GM10248 (cell line): ENCODE data around the gene AKT2.

Experiments used
- CTCF ChIA-PET: fragments of 300-600 bp; sonication (Branson Sonifier 250); formaldehyde crosslinking; extraction: SDS; loops from one replicate; lab custom pipeline; 2021; ENCODE audit warnings: antibody characterized with exemption; lab: Yijun Ruan, JAX
- POLR2A ChIA-PET: fragments of 350-650 bp; sonication (Branson Sonifier 250); formaldehyde crosslinking; extraction: SDS; loops from one replicate; lab custom pipeline; 2020; ENCODE audit warnings: antibody characterized with exemption; lab: Yijun Ruan, JAX
- DNase-seq: peaks from one replicate; pipeline ENCODE4 v3.0.0; 2012; ENCODE audit errors: extremely low spot score
- TF ChIP-seq, protein P1 (sequence below): IDR thresholded peaks from 2 replicates; pipeline ENCODE4 v1.5.1; 2012; ENCODE audit warnings: mild to moderate bottlenecking, low read depth; ENCODE audit errors: extremely low read depth, missing control alignments, control extremely low read depth

The AKT2 gene

GRCh38 chr19:40265763-40266099 lies 19.4 kb downstream of the AKT2 start:
- no peak for DNase-seq
- TF ChIP-seq, protein P1, sequence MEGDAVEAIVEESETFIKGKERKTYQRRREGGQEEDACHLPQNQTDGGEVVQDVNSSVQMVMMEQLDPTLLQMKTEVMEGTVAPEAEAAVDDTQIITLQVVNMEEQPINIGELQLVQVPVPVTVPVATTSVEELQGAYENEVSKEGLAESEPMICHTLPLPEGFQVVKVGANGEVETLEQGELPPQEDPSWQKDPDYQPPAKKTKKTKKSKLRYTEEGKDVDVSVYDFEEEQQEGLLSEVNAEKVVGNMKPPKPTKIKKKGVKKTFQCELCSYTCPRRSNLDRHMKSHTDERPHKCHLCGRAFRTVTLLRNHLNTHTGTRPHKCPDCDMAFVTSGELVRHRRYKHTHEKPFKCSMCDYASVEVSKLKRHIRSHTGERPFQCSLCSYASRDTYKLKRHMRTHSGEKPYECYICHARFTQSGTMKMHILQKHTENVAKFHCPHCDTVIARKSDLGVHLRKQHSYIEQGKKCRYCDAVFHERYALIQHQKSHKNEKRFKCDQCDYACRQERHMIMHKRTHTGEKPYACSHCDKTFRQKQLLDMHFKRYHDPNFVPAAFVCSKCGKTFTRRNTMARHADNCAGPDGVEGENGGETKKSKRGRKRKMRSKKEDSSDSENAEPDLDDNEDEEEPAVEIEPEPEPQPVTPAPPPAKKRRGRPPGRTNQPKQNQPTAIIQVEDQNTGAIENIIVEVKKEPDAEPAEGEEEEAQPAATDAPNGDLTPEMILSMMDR, result no peak
- CTCF ChIA-PET, result interaction anchor here (1.5 kb wide), 1 partner anchor 39 kb away, joined by 5 read pairs; no protein-coding TSS in a partner anchor
- POLR2A ChIA-PET, result no interaction called here

DNA sequence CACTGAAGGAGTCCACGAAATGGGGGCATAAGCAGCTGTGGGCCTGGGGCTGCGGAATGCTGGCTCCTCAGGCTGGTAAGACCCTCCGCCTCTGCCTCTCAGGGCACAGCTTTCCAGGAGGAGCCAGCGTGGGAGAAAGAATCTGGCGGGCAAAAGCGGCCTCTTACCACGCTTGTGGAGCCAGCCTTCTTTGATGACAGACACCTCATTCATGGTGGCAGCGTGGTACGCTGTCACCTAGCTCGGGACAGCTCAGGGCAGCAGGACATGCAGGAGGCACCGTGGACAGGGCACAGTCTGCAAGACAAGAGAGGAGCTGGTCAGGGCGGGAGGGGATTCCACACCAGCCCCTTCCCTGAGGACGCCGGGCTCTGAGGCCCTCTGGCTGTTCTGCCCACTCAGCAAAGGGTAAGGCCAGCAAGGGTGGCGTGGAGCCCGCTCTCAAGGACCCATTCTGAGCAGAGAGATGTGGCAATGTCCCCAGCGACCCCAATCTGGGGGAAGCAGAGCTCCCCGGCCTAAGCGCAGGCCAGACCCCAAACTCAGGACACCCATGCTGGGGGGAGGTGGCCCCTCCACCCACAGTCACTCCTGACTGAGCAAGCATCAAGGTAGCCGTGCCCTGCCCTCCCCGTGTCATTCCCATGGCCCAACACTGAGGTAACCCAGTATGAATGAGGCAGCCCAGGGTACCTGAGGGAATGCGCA lies 19.9 kb downstream of the AKT2 start:
- CTCF ChIA-PET, result interaction anchor here (1.5 to 1.8 kb wide), 2 partner anchors 9 to 40 kb away, joined by 5 to 6 read pairs; no protein-coding TSS in a partner anchor
- no peak for DNase-seq
- TF ChIP-seq, protein P1, result no peak
- POLR2A ChIA-PET, result no interaction called here

- CTCF ChIA-PET, result interaction anchor here (1.5 to 1.8 kb wide), 2 partner anchors 10 to 40 kb away, joined by 5 to 6 read pairs; no protein-coding TSS in a partner anchor
- no peak for DNase-seq
- TF ChIP-seq, protein P1, result no peak
- POLR2A ChIA-PET, result no interaction called here
These were observed 20.7 kb downstream of the AKT2 start for GRCh38 chr19:40264314-40265054.

GRCh38 chr19:40263440-40264313 lies 21.5 kb downstream of the AKT2 start:
- no peak for DNase-seq
- CTCF ChIA-PET, result interaction anchor here (1.1 to 1.8 kb wide), 2 partner anchors 11 to 14 kb away, joined by 3 to 6 read pairs; no protein-coding TSS in a partner anchor
- TF ChIP-seq, protein P1, result no peak
- POLR2A ChIA-PET, result no interaction called here

DNA sequence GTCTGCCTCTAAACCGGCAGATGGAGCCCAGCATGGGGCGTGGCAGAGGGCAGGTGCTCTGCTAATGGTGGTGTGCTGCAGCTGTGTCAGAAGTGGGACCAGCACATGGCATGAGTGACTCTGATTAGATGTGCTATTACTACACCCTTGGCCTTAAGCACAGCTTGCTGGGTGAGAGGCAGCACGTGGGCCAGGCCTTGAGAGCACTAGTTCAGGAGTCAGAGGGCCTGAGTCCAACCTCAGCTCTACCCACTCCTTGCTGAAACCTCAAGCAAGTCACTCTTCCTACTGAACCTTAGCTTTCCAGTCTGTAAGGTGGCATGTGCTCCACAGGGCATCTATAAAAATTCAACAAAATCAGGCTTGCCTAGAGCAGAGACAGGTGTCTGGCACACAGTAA lies 22.7 kb downstream of the AKT2 start:
- CTCF ChIA-PET, result interaction anchor here (0.9 to 1.1 kb wide), 3 partner anchors 12 to 37 kb away, joined by 3 to 4 read pairs (median 3); no protein-coding TSS in a partner anchor
- TF ChIP-seq, protein P1, result no peak
- no peak for DNase-seq
- POLR2A ChIA-PET, result no interaction called here

DNA sequence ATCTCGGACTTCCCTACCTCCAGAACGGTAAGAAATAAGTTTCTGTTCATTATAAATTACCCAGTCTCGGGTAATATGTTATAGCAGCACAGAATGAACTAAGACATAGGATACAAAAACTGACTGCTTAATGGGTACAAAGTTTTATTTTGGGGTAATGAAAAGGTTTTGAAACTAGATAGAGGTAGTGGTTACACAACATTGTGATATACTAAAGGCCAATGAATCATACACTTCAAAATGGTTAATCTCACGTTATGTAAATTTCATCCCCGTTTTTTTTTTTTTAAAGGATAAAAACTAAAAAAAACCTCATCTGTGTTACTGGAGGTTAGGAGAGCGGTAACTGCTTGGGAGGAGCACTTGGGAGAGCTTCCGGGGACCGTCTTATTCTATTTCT lies 23.5 kb downstream of the AKT2 start:
- TF ChIP-seq, protein P1, result no peak
- ChIA-PET CTCF (no interaction called here), POLR2A (no interaction called here)

More for the DNA sequence above, 23.5 kb downstream of the AKT2 start:
- no peak for DNase-seq
